Erythroblast (primary cell): ENCODE data around the gene METTL17.

Experiments
- GATA1 ChIP-seq: IDR thresholded peaks from 2 replicates; pipeline ENCODE4 v1.6.1; 2011; ENCODE audit warnings: low read depth, mild to moderate bottlenecking, control low read depth, low read length, moderate library complexity
- POLR2A ChIP-seq: IDR thresholded peaks from 2 replicates; pipeline ENCODE4 v1.6.1; 2011; ENCODE audit warnings: mild to moderate bottlenecking, low read length

DNA sequence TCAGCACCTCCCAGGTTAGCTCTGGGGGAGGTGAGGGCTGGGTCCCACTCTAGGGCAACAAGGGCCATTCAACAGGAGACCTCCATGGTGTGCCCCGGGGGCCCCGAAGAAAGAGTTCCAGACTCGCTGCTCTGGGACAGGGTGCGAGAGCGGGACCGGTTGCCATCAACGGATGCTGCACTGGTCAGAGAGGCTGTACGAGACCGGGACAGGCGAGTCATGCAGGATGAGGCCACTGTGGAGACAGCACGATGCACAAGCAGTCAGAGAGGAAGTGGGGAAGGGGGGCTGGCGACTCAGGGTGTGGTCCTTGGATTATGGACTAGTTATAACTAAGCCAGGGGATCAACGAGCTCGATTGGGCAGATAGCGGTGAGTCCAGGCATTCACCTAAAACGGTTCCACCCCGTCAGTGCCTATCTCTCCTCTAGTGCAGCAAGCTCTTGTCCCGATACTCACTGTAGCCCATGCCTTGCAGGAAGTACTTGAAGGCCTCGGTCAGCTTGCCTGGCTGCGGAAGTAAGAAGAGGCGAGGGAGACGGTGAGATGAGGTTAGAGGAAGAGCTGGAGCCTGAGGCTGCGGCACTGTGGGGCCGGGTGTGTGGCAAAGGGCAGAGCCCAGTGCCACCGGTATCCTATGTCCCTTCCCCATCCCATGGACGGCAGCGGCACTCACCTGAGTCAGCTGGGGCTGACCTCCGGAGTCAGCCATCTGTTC, 27.9 kb downstream of the METTL17 start:
- TF ChIP-seq POLR2A = no peak
- TF ChIP-seq GATA1 = no peak
